Measurements from ENCODE around the gene ACAN. TPM values are rescaled to one million over a fixed set of nuclear protein-coding genes. Genes with fewer than 3 reads are reported as not detected.

Gene ACAN
- total RNA-seq, 2 donors from 2014 or later, result 0.17 to 0.35 TPM

DNA sequence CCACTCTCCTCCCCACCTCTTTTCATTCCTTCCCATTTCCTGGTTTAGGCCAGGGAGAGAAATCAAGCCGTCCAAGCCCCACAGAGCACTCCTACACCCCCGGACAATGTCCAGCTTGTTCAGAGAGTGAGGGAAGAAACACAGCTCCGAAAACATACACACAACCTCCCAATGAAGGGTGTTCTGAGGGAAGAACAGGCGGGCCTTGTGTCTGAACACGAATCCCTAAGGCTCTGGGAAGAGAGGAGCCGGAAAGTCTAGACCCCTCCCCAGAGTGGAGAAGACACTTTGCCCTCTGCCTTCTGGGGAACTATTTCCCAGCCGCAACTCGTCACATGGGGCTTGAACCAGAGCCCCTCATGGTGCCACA is 30.5 kb downstream of the ACAN start:
- Histone ChIP-seq H3K27me3 (no peaks in the 10 kb centered on the region), H3K9me3 (no peaks in the 10 kb centered on the region), H3K4me1 (no peaks in the 10 kb centered on the region), H3K27ac (no peak overlapping the region), H3K9ac (ENCODE audit: low read depth in 2 of 2, low read length in 2 of 2) (no peak overlapping the region), H3K4me3 (no peak overlapping the region), H3K36me3 (no peaks in the 10 kb centered on the region)
- intact Hi-C loops (cut with DNase I), result loop anchor here (5.0 to 10.0 kb wide), 3 partner anchors 176 to 359 kb away; partner anchors contain the start of gene AEN
- no peak for DNase-seq
- TF ChIP-seq, protein P1, sequence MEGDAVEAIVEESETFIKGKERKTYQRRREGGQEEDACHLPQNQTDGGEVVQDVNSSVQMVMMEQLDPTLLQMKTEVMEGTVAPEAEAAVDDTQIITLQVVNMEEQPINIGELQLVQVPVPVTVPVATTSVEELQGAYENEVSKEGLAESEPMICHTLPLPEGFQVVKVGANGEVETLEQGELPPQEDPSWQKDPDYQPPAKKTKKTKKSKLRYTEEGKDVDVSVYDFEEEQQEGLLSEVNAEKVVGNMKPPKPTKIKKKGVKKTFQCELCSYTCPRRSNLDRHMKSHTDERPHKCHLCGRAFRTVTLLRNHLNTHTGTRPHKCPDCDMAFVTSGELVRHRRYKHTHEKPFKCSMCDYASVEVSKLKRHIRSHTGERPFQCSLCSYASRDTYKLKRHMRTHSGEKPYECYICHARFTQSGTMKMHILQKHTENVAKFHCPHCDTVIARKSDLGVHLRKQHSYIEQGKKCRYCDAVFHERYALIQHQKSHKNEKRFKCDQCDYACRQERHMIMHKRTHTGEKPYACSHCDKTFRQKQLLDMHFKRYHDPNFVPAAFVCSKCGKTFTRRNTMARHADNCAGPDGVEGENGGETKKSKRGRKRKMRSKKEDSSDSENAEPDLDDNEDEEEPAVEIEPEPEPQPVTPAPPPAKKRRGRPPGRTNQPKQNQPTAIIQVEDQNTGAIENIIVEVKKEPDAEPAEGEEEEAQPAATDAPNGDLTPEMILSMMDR (IDR thresholded peaks at IDR 0.05), result no peak

- intact Hi-C loops (cut with DNase I), result loop anchor here (5.0 to 10.0 kb wide), 3 partner anchors 177 to 360 kb away; partner anchors contain the start of gene AEN
- H3K4me1 ChIP-seq, result no peaks in the 10 kb centered on the region
- TF ChIP-seq, protein P1 (IDR thresholded peaks at IDR 0.05), result peak; percentile 20
- H3K36me3 ChIP-seq, result no peaks in the 10 kb centered on the region
- peak; percentile 22 for DNase-seq
- H3K27me3 ChIP-seq, result no peaks in the 10 kb centered on the region
- H3K9me3 ChIP-seq, result no peaks in the 10 kb centered on the region
- no peak overlapping the region for H3K9ac ChIP-seq (ENCODE audit: low read depth in 2 of 2, low read length in 2 of 2)
- no peak overlapping the region for H3K27ac ChIP-seq
- H3K4me3 ChIP-seq, result no peak overlapping the region
Measured at GRCh38 chr15:88834211-88834812, 31.1 kb downstream of the ACAN start.

DNA sequence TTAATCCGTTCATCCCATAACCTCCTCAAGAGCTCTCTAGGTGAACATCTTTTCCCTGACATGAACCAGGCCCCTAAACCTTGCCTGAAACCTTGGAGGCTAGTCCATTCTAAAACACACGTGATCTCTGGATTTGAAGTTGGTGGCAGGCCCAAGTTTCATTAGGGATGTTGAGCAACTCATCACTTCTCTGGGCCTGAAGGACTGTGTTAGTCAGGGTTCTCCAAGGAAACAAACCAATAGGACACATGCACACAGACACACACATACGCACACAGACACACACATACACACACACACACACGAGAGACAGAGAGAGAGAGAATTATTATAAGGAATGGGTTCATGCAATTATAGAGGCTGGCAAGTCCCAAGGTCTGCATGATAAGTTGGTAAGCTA is 31.9 kb downstream of the ACAN start:
- intact Hi-C loops (cut with DNase I), result loop anchor here (10.0 kb wide), 2 partner anchors 210 to 360 kb away; partner anchors contain the start of gene AEN
- H3K27ac ChIP-seq, result no peak overlapping the region
- no peaks in the 10 kb centered on the region for H3K9me3 ChIP-seq
- H3K4me1 ChIP-seq, result no peaks in the 10 kb centered on the region
- no peaks in the 10 kb centered on the region for H3K27me3 ChIP-seq
- TF ChIP-seq, protein P1 (IDR thresholded peaks at IDR 0.05), result no peak
- no peak overlapping the region for H3K9ac ChIP-seq (ENCODE audit: low read depth in 2 of 2, low read length in 2 of 2)
- DNase-seq, result no peak
- no peaks in the 10 kb centered on the region for H3K36me3 ChIP-seq
- no peak overlapping the region for H3K4me3 ChIP-seq

GRCh38 chr15:88835646-88836045 is 32.4 kb downstream of the ACAN start:
- no peak for DNase-seq
- H3K27me3 ChIP-seq, result no peaks in the 10 kb centered on the region
- no peak overlapping the region for H3K4me3 ChIP-seq
- H3K9me3 ChIP-seq, result no peaks in the 10 kb centered on the region
- H3K9ac ChIP-seq (ENCODE audit: low read depth in 2 of 2, low read length in 2 of 2), result no peak overlapping the region
- H3K36me3 ChIP-seq, result no peaks in the 10 kb centered on the region
- H3K4me1 ChIP-seq, result no peaks in the 10 kb centered on the region
- H3K27ac ChIP-seq, result no peak overlapping the region
- intact Hi-C loops (cut with DNase I), result loop anchor here (10.0 kb wide), 2 partner anchors 211 to 361 kb away; partner anchors contain the start of gene AEN
- TF ChIP-seq, protein P1 (IDR thresholded peaks at IDR 0.05), result no peak

GRCh38 chr15:88838667-88839066 is 35.4 kb downstream of the ACAN start:
- H3K4me3 ChIP-seq, result no peak overlapping the region
- TF ChIP-seq, protein P1 (IDR thresholded peaks at IDR 0.05), result no peak
- H3K36me3 ChIP-seq, result no peaks in the 10 kb centered on the region
- H3K4me1 ChIP-seq, result no peaks in the 10 kb centered on the region
- intact Hi-C loops (cut with DNase I), result loop anchor here (10.0 kb wide), 2 partner anchors 214 to 364 kb away; partner anchors contain the start of gene AEN
- no peaks in the 10 kb centered on the region for H3K27me3 ChIP-seq
- DNase-seq, result no peak
- no peak overlapping the region for H3K27ac ChIP-seq
- H3K9me3 ChIP-seq, result no peaks in the 10 kb centered on the region
- H3K9ac ChIP-seq (ENCODE audit: low read depth in 2 of 2, low read length in 2 of 2), result no peak overlapping the region
